ENCODE measurements around the gene NHSL2.
"Not testable (repeated sequence)": the region's sequence is repeated elsewhere in the genome, so short reads cannot be mapped to it uniquely, and the experiment has no call there.

NHSL2 gene

GRCh38 chrX:72043636-72044035 is 133.0 kb downstream of the NHSL2 start:
- no peak for DNase-seq (ENCODE audit: low read depth)

GRCh38 chrX:72045141-72045540 is 134.5 kb downstream of the NHSL2 start:
- no peak for DNase-seq (ENCODE audit: low read depth)

- no peak for DNase-seq (ENCODE audit: low read depth)
Measured at GRCh38 chrX:72045552-72046277, 135.1 kb downstream of the NHSL2 start.

GRCh38 chrX:72046447-72046846 is 135.8 kb downstream of the NHSL2 start:
- no peak for DNase-seq (ENCODE audit: low read depth)

- no peak for DNase-seq (ENCODE audit: low read depth)
Measured at GRCh38 chrX:72048510-72049455, 138.1 kb downstream of the NHSL2 start.

- DNase-seq (ENCODE audit: low read depth), result no peak
Measured at GRCh38 chrX:72050011-72050410, 139.4 kb downstream of the NHSL2 start.

- no peak for DNase-seq (ENCODE audit: low read depth)
Measured at GRCh38 chrX:72051589-72051988, 140.9 kb downstream of the NHSL2 start.

GRCh38 chrX:72052415-72053090 is 141.9 kb downstream of the NHSL2 start:
- DNase-seq (ENCODE audit: low read depth), result no peak

GRCh38 chrX:72053508-72053907 is 142.9 kb downstream of the NHSL2 start:
- no peak for DNase-seq (ENCODE audit: low read depth)

- DNase-seq (ENCODE audit: low read depth), result no peak
Measured at GRCh38 chrX:72054779-72055489, 144.3 kb downstream of the NHSL2 start.

GRCh38 chrX:72057331-72057730 is 146.7 kb downstream of the NHSL2 start:
- DNase-seq (ENCODE audit: low read depth), result no peak

GRCh38 chrX:72057849-72058248 is 147.2 kb downstream of the NHSL2 start:
- no peak for DNase-seq (ENCODE audit: low read depth)

- DNase-seq (ENCODE audit: low read depth), result not testable (repeated sequence)
Measured at GRCh38 chrX:72058346-72058745, 147.7 kb downstream of the NHSL2 start.

- no peak for DNase-seq (ENCODE audit: low read depth)
Measured at GRCh38 chrX:72060196-72060920, 149.7 kb downstream of the NHSL2 start.

- DNase-seq (ENCODE audit: low read depth), result no peak
Measured at GRCh38 chrX:72060921-72061490, 150.4 kb downstream of the NHSL2 start.

GRCh38 chrX:72062916-72063315 is 152.3 kb downstream of the NHSL2 start:
- DNase-seq (ENCODE audit: low read depth), result no peak

- no peak for DNase-seq (ENCODE audit: low read depth)
Measured at GRCh38 chrX:72069350-72070160, 158.9 kb downstream of the NHSL2 start.

- no peak for DNase-seq (ENCODE audit: low read depth)
Measured at GRCh38 chrX:72071213-72071612, 160.6 kb downstream of the NHSL2 start.

- no peak for DNase-seq (ENCODE audit: low read depth)
Measured at GRCh38 chrX:72073633-72074032, 163.0 kb downstream of the NHSL2 start.

GRCh38 chrX:72078411-72078810 is 167.8 kb downstream of the NHSL2 start:
- DNase-seq (ENCODE audit: low read depth), result no peak
